ENCODE results near the gene B4GALT5. TPM values are rescaled to one million over a fixed set of nuclear protein-coding genes. Genes with fewer than 3 reads are reported as not detected.

Gene B4GALT5
- total RNA-seq, 1 experiment from 2014 or later, result 63.1 TPM

DNA sequence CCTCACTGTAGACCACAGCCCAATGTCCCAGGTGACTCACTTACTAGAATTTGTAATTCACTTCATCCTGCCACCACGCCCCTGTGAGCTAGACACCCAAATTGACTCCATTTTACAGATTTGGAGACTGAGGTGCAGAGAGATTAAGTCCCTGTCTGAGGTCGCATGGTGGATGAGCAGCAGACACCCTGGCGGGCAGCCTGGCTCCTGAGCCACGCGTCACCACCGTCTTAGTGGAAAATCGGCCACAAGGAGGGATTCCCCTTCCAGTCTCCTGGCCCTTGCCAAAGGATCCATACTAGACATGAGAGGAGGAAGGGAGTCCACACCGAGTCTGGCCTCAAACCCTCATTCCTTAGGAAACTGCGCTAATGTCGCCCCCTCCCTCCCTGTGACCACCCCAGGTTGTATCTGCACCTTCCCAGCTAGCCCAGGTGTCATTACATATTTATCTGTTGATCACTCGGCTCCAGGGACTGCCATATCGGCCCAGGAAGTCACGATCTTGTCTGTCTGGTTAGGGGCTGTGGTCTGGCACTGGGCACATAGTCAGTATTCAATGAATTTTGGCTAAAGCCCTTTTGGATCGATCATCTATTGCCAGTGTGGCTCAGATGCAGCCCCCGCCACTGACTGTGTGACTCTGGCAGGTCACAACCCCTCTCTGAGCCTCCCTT is 120.1 kb downstream of the B4GALT5 start:
- Histone ChIP-seq H4K20me1 (ENCODE audit: insufficient read depth) (no peaks in the 10 kb centered on the region), H3K36me3 (ENCODE audit: low read depth) (no peaks in the 10 kb centered on the region), H3K9me3 (ENCODE audit: insufficient read depth, low read depth) (no peaks in the 10 kb centered on the region), H2AFZ (no peak overlapping the region), H3K4me3 (peak overlapping the region; percentile 7; the same call in 1 of the 2 replicates), H3K4me1 (replicated peaks; ENCODE audit: insufficient read depth) (peaks cover 91% of the 10 kb centered on the region), H3K27me3 (ENCODE audit: insufficient read depth, low read depth) (no peaks in the 10 kb centered on the region), H3K27ac (peak overlapping the region; percentile 98), H3K9me2 (ENCODE audit: insufficient read depth) (no peaks in the 10 kb centered on the region), H3K79me2 (ENCODE audit: low read depth) (peaks cover 24% of the 10 kb centered on the region; the same call in 1 of the 2 replicates), H3F3A (ENCODE audit: insufficient read depth, low read depth) (peaks cover 89% of the 10 kb centered on the region), H3K4me2 (peak overlapping the region; percentile 81)
- ChIA-PET CTCF (interaction anchor here (0.8 to 1.0 kb wide), 2 partner anchors 15 to 41 kb away, joined by 3 to 4 read pairs; no protein-coding TSS in a partner anchor), POLR2A (ENCODE audit: unreplicated experiment) (interaction anchor here (0.6 to 0.9 kb wide), 2 partner anchors 8 to 36 kb away, joined by 3 to 15 read pairs; no protein-coding TSS in a partner anchor)
- DNase-seq, result no peak
- TSS peak; percentile 85 for BruUV-seq (replicated peaks)
- intact Hi-C loops (cut with micrococcal nuclease; ENCODE audit: unreplicated experiment), result loop anchor here (1.0 kb wide), 2 partner anchors 10 to 42 kb away; no protein-coding TSS in a partner anchor
- TF ChIP-seq, protein P1, sequence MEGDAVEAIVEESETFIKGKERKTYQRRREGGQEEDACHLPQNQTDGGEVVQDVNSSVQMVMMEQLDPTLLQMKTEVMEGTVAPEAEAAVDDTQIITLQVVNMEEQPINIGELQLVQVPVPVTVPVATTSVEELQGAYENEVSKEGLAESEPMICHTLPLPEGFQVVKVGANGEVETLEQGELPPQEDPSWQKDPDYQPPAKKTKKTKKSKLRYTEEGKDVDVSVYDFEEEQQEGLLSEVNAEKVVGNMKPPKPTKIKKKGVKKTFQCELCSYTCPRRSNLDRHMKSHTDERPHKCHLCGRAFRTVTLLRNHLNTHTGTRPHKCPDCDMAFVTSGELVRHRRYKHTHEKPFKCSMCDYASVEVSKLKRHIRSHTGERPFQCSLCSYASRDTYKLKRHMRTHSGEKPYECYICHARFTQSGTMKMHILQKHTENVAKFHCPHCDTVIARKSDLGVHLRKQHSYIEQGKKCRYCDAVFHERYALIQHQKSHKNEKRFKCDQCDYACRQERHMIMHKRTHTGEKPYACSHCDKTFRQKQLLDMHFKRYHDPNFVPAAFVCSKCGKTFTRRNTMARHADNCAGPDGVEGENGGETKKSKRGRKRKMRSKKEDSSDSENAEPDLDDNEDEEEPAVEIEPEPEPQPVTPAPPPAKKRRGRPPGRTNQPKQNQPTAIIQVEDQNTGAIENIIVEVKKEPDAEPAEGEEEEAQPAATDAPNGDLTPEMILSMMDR (conservative IDR thresholded peaks at IDR 0.05), result no peak
- TF ChIP-seq EZH2 (IDR thresholded peaks at IDR 0.05; ENCODE audit: low read depth), result no peak

DNA sequence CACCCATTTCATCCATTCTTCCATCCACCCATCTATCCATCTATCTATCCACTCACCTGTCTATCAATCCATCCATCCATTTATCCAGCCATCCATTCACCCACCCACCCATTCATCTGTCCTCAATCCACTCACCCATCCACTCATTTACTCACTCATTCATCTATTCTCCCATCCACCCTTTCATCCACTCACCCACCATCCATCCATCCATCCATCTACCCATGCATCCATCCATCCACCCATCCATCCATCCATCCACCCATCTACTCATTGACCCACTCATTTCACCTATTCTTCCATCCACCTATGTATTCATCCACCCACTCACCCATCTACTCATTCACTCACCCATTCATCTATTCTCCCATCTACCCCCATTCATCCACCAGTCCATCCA is 121.6 kb downstream of the B4GALT5 start:
- H3K4me2 ChIP-seq, result peak overlapping the region; percentile 81

DNA sequence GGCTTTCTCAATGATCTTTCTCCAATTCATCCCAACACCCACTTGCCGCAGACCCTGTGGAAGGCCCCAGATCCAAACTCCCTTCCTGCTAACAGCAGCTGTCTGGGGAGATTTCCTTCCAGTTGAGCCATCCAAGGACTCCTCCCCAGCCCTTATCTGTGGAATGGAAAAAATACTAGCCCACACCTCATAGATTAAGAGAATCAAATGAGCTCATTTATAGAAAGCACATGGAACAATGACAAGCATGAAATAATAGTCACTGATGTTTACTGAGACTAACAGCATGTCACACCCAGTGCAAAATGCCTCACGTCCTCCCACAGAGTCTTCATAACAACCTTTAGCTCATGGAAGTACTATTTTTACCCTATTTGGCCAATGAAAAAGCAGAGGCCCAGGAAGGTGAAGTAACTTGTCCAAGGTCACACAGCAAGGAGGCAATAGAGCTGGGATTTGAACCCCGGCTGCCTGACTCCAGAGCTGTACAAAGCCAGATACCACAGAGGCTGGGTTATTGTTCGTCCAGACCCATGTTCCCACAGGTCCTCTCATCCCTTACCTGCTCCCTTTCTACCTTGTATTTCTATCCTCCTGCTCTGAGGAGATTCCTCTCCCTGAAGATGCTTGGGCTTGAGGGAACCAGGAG is 122.3 kb downstream of the B4GALT5 start:
- CTCF ChIA-PET, result interaction anchor here (1.0 kb wide), 2 partner anchors 37 to 50 kb away, joined by 3 to 5 read pairs; no protein-coding TSS in a partner anchor
- TF ChIP-seq, protein P1 (conservative IDR thresholded peaks at IDR 0.05), result no peak
- no peak for TF ChIP-seq EZH2 (IDR thresholded peaks at IDR 0.05; ENCODE audit: low read depth)
- Histone ChIP-seq H3K36me3 (ENCODE audit: low read depth) (no peaks in the 10 kb centered on the region), H3F3A (ENCODE audit: insufficient read depth, low read depth) (peaks cover 88% of the 10 kb centered on the region), H3K79me2 (ENCODE audit: low read depth) (peaks cover 19% of the 10 kb centered on the region; the same call in 1 of the 2 replicates), H2AFZ (no peak overlapping the region), H3K4me3 (peak overlapping the region; percentile 46; the same call in 1 of the 2 replicates), H3K4me1 (replicated peaks; ENCODE audit: insufficient read depth) (peaks cover 95% of the 10 kb centered on the region), H3K9me3 (ENCODE audit: insufficient read depth, low read depth) (no peaks in the 10 kb centered on the region), H3K4me2 (peak overlapping the region; percentile 81), H4K20me1 (ENCODE audit: insufficient read depth) (no peaks in the 10 kb centered on the region), H3K27me3 (ENCODE audit: insufficient read depth, low read depth) (no peaks in the 10 kb centered on the region), H3K9me2 (ENCODE audit: insufficient read depth) (no peaks in the 10 kb centered on the region), H3K27ac (peak overlapping the region; percentile 98)
- intact Hi-C loops (cut with micrococcal nuclease; ENCODE audit: unreplicated experiment), result no loop called here
- peak; percentile 33 to 91 for DNase-seq
- POLR2A ChIA-PET (ENCODE audit: unreplicated experiment), result interaction anchor here (1.1 kb wide), 1 partner anchor 13 kb away, joined by 3 read pairs; no protein-coding TSS in a partner anchor
- BruUV-seq (replicated peaks), result no TSS peak

More for the DNA sequence above, 121.6 kb downstream of the B4GALT5 start:
- BruUV-seq (replicated peaks), result no TSS peak
- Histone ChIP-seq H3K9me3 (ENCODE audit: insufficient read depth, low read depth) (no peaks in the 10 kb centered on the region), H3K4me1 (replicated peaks; ENCODE audit: insufficient read depth) (peaks cover 95% of the 10 kb centered on the region), H3K79me2 (ENCODE audit: low read depth) (peaks cover 19% of the 10 kb centered on the region; the same call in 1 of the 2 replicates), H3F3A (ENCODE audit: insufficient read depth, low read depth) (peaks cover 83% of the 10 kb centered on the region), H3K27ac (peak overlapping the region; percentile 98), H3K9me2 (ENCODE audit: insufficient read depth) (no peaks in the 10 kb centered on the region), H3K36me3 (ENCODE audit: low read depth) (no peaks in the 10 kb centered on the region), H3K27me3 (ENCODE audit: insufficient read depth, low read depth) (no peaks in the 10 kb centered on the region), H3K4me3 (peak overlapping the region; percentile 46), H4K20me1 (ENCODE audit: insufficient read depth) (no peaks in the 10 kb centered on the region), H2AFZ (no peak overlapping the region)
- no peak for TF ChIP-seq EZH2 (IDR thresholded peaks at IDR 0.05; ENCODE audit: low read depth)
- TF ChIP-seq, protein P1 (conservative IDR thresholded peaks at IDR 0.05), result no peak
- intact Hi-C loops (cut with micrococcal nuclease; ENCODE audit: unreplicated experiment), result no loop called here
- CTCF ChIA-PET, result no interaction called here
- POLR2A ChIA-PET (ENCODE audit: unreplicated experiment), result no interaction called here
- no peak for DNase-seq

Measured in PC-9 (cell line).